Ascending aorta (tissue), 2 donors: ENCODE data around the gene ATF5. TPM values are rescaled to one million over a fixed set of nuclear protein-coding genes. Genes with fewer than 3 reads are reported as not detected.

ENCODE experiments used
- DNase-seq, 2 donors: peaks; one replicate each; pipeline ENCODE4 v3.0.0-alpha.2; 2019; ENCODE audit warnings: low spot score in 2 of 2
- H3K27ac ChIP-seq, 2 donors: fragments of 200-600 bp; sonication (generic); one replicate each; pipeline ENCODE4 v1.5.1; 2016 to 2017; ENCODE audit warnings: mild to moderate bottlenecking in 1 of 2
- H3K27me3 ChIP-seq: fragments of 200-600 bp; sonication (generic); one replicate; pipeline ENCODE4 v1.5.1; 2017
- H3K36me3 ChIP-seq, 2 donors: fragments of 200-600 bp; sonication (generic); one replicate each; pipeline ENCODE4 v1.5.1; 2016
- H3K4me1 ChIP-seq, 2 donors: fragments of 200-600 bp; sonication (generic); one replicate each; pipeline ENCODE4 v1.5.1; 2016 to 2017; ENCODE audit warnings: mild to moderate bottlenecking in 1 of 2
- H3K4me3 ChIP-seq, 2 donors: fragments of 200-600 bp; sonication (generic); one replicate each; pipeline ENCODE4 v1.5.1; 2016 to 2017; ENCODE audit warnings: mild to moderate bottlenecking in 1 of 2
- H3K9me3 ChIP-seq, 2 donors: fragments of 200-600 bp; sonication (generic); one replicate each; pipeline ENCODE4 v1.5.1; 2016
- intact Hi-C: fragments of 100-400 bp; cut with DNase I; formaldehyde crosslinking; loops from one replicate; pipeline ENCODE4 v1.15.1; 2023
- total RNA-seq: library from RNA; depleted of rRNA; stranded (reverse); fragments of >200 nt; gene quantifications from one replicate; pipeline ENCODE4 v1.1.0, GENCODE V29; 2016
- TF ChIP-seq, protein P1 (sequence below), 3 experiments: fragments of 200-600 bp in 2 of 3; fragments of 450-650 bp in 1 of 3; sonication (generic) in 2 of 3; IDR thresholded peaks; one replicate each; pipeline ENCODE4 v1.5.1; 2016 to 2019; ENCODE audit warnings: antibody characterized with exemption in 3 of 3, mild to moderate bottlenecking in 1 of 3, moderate library complexity in 1 of 3

The ATF5 gene
- total RNA-seq, 1 donor from 2014 or later = 4.3 TPM

- TF ChIP-seq, protein P1, sequence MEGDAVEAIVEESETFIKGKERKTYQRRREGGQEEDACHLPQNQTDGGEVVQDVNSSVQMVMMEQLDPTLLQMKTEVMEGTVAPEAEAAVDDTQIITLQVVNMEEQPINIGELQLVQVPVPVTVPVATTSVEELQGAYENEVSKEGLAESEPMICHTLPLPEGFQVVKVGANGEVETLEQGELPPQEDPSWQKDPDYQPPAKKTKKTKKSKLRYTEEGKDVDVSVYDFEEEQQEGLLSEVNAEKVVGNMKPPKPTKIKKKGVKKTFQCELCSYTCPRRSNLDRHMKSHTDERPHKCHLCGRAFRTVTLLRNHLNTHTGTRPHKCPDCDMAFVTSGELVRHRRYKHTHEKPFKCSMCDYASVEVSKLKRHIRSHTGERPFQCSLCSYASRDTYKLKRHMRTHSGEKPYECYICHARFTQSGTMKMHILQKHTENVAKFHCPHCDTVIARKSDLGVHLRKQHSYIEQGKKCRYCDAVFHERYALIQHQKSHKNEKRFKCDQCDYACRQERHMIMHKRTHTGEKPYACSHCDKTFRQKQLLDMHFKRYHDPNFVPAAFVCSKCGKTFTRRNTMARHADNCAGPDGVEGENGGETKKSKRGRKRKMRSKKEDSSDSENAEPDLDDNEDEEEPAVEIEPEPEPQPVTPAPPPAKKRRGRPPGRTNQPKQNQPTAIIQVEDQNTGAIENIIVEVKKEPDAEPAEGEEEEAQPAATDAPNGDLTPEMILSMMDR (IDR thresholded peaks at IDR 0.05) = no peak
- no peaks in the 10 kb centered on the region for H3K27me3 ChIP-seq
- intact Hi-C loops = no loop called here
- peaks cover 70 to 71% of the 10 kb centered on the region in 2 donors for H3K36me3 ChIP-seq
- no peak for DNase-seq
- H3K4me3 ChIP-seq = no peak overlapping the region
- peaks cover 7 to 13% of the 10 kb centered on the region in 2 donors for H3K4me1 ChIP-seq
- H3K9me3 ChIP-seq = no peaks in the 10 kb centered on the region
- no peak overlapping the region for H3K27ac ChIP-seq
Measured at GRCh38 chr19:49881672-49882394, 47.2 kb upstream of the ATF5 start.

DNA sequence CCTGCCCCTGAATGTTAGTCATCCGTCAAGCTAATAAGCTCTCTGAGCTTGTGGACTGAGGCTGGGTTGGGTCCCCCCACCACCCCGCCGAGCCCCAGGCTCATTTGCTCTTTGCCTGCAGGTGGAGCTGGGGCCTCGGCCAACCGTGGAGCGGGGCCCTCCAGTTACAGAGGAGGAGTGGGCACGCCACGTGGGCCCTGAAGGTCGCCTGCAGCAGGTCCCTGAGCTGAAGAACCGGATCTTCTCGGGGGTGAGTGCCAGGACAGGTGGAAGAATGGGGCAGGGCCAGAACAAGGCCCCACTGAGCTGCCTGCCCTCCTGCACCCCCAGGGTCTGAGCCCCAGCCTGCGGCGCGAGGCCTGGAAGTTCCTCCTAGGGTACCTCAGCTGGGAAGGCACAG is 46.4 kb upstream of the ATF5 start:
- DNase-seq = no peak
- intact Hi-C loops = no loop called here
- TF ChIP-seq, protein P1 (IDR thresholded peaks at IDR 0.05) = no peak
- H3K9me3 ChIP-seq = no peaks in the 10 kb centered on the region
- H3K4me1 ChIP-seq = peaks cover 7 to 13% of the 10 kb centered on the region in 2 donors
- H3K27me3 ChIP-seq = no peaks in the 10 kb centered on the region
- no peak overlapping the region for H3K27ac ChIP-seq
- H3K4me3 ChIP-seq = no peak overlapping the region
- H3K36me3 ChIP-seq = peaks cover 75 to 79% of the 10 kb centered on the region in 2 donors

DNA sequence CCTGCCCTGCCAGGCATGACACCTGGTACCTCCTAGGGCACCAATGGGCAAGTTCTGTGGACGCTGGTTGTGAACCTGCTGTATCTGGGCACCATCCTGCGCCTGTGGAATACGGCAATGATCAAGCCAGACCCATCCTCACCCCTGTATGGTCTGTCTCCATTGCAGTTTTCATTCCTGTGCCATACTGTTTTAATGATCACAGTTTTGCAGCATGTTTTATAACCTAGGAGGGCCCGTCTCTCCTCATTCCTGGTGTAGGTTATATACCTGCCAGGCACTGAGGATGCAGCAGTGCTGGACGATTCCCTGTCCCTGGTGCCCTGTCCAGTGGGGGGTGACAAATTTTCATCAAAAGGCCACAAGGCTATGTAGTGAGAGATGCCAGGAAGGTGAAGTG is 45.9 kb upstream of the ATF5 start:
- DNase-seq = no peak
- Histone ChIP-seq H3K4me1 (peaks cover 7 to 11% of the 10 kb centered on the region in 2 donors), H3K27ac (no peak overlapping the region), H3K36me3 (peaks cover 79 to 82% of the 10 kb centered on the region in 2 donors), H3K27me3 (no peaks in the 10 kb centered on the region), H3K4me3 (no peak overlapping the region), H3K9me3 (no peaks in the 10 kb centered on the region)
- TF ChIP-seq, protein P1 (IDR thresholded peaks at IDR 0.05) = no peak
- intact Hi-C loops = no loop called here

- intact Hi-C loops = no loop called here
- Histone ChIP-seq H3K4me3 (no peak overlapping the region), H3K36me3 (peaks cover 79 to 83% of the 10 kb centered on the region in 2 donors), H3K9me3 (no peaks in the 10 kb centered on the region), H3K27me3 (no peaks in the 10 kb centered on the region), H3K4me1 (peaks cover under 1 to 1% of the 10 kb centered on the region in 2 donors), H3K27ac (no peak overlapping the region)
- no peak for DNase-seq
- TF ChIP-seq, protein P1 (IDR thresholded peaks at IDR 0.05) = no peak
Measured at GRCh38 chr19:49884109-49884508, 44.9 kb upstream of the ATF5 start.

DNA sequence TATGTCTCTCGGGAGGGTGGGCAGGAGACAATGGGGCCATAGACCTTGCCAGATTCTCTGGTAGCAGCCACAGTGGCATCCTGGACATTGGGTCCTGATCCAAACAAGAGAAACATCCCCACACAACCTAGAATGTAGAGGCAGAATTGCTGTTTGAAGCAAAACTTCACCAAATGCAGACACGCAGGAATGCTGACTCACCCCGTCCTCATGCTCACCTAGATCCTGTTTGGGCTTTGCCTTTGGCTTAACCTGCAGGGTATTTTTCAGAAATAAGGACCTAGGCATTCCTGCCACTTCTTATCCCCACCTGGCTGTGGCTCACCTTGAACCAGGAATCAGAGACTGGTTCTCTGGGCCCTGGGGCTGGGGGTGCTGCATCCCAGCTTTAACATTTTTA is 44.2 kb upstream of the ATF5 start:
- TF ChIP-seq, protein P1 (IDR thresholded peaks at IDR 0.05) = no peak
- H3K36me3 ChIP-seq = peaks cover 72 to 79% of the 10 kb centered on the region in 2 donors
- DNase-seq = no peak
- no peaks in the 10 kb centered on the region for H3K27me3 ChIP-seq
- H3K9me3 ChIP-seq = no peaks in the 10 kb centered on the region
- peaks cover 0 to under 1% of the 10 kb centered on the region in 2 donors for H3K4me1 ChIP-seq
- intact Hi-C loops = no loop called here
- no peak overlapping the region for H3K27ac ChIP-seq
- no peak overlapping the region for H3K4me3 ChIP-seq
